SH-SY5Y (cell line): Measurements from ENCODE around the gene NHS.

ENCODE experiments used
- GATA2 ChIP-seq: IDR thresholded peaks from 2 replicates; pipeline ENCODE4 v1.6.1; 2011; ENCODE audit warnings: mild to moderate bottlenecking, low read depth, low read length
- GATA3 ChIP-seq: IDR thresholded peaks from 2 replicates; pipeline ENCODE4 v1.6.1; 2011; ENCODE audit warnings: low read depth, mild to moderate bottlenecking, low read length, moderate library complexity

GRCh38 chrX:17431171-17431570, 56.2 kb downstream of the NHS start:
- TF ChIP-seq GATA3 (no peak), GATA2 (no peak)
